Measurements from ENCODE around the gene BRSK2.

BRSK2 gene

GRCh38 chr11:1371836-1372465 lies 17.8 kb upstream of the BRSK2 start:
- DNase-seq (ENCODE audit: low read depth) = no peak
- H3K4me3 ChIP-seq (ENCODE audit: low read depth, low read length) = no peak overlapping the region
- TF ChIP-seq, protein P1, sequence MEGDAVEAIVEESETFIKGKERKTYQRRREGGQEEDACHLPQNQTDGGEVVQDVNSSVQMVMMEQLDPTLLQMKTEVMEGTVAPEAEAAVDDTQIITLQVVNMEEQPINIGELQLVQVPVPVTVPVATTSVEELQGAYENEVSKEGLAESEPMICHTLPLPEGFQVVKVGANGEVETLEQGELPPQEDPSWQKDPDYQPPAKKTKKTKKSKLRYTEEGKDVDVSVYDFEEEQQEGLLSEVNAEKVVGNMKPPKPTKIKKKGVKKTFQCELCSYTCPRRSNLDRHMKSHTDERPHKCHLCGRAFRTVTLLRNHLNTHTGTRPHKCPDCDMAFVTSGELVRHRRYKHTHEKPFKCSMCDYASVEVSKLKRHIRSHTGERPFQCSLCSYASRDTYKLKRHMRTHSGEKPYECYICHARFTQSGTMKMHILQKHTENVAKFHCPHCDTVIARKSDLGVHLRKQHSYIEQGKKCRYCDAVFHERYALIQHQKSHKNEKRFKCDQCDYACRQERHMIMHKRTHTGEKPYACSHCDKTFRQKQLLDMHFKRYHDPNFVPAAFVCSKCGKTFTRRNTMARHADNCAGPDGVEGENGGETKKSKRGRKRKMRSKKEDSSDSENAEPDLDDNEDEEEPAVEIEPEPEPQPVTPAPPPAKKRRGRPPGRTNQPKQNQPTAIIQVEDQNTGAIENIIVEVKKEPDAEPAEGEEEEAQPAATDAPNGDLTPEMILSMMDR (IDR thresholded peaks at IDR 0.05; ENCODE audit: low read depth, low read length, missing control alignments) = no peak

DNA sequence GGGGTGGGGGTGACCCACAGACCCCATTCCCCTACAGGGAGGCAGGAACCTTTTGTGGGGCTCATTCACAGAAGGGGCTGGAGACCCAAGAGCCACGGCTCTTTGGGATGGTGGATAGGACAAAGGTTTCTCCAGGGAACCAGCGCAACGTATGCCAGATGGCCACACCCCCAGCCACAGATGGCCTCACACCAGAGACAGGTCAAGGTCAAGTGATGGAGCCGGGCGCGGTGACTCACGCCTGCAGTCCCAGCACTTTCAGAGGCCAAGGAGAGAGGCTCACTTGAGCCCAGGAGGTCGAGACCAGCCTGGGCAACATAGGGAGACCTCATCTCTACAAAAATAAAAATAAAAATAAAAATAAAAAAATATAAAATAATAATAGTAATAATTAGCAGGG lies 17.1 kb upstream of the BRSK2 start:
- TF ChIP-seq, protein P1 (IDR thresholded peaks at IDR 0.05; ENCODE audit: low read depth, low read length, missing control alignments) = no peak
- DNase-seq (ENCODE audit: low read depth) = no peak
- no peak overlapping the region for H3K4me3 ChIP-seq (ENCODE audit: low read depth, low read length)

DNA sequence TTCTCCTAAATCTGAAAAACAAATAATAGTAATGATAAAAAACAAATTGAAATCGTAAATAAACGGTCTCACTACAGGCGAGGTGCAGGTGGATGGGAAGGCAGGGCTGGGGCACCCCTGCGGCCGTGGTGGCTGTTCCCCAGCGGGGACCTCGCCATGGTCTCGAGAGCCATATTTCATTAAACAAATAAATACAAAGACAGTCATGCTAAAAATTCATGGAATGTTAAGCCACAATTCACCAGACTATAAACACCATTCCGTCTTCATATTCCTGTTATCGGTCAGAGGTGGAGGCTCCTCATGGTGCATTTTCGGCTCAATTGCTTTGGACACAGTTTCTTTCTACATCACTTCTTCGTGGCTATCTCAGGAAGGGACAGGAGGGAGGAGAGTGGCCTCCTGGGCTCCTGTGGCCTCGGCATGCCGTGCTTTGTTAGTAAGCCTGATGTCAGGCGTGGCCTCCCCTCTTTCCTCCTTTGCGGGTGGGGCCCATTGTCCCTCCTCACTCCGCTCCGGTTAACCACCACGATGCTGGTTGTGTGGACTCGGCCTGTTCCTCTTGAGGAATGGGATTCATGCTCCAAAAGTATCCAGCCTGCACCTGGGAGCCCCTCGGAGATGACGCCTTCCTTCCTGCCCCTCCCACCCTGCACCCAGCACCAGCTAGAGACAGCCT lies 16.1 kb upstream of the BRSK2 start:
- TF ChIP-seq, protein P1 (IDR thresholded peaks at IDR 0.05; ENCODE audit: low read depth, low read length, missing control alignments) = no peak
- DNase-seq (ENCODE audit: low read depth) = no peak
- H3K4me3 ChIP-seq (ENCODE audit: low read depth, low read length) = no peak overlapping the region

- DNase-seq (ENCODE audit: low read depth) = no peak
- no peak overlapping the region for H3K4me3 ChIP-seq (ENCODE audit: low read depth, low read length)
- TF ChIP-seq, protein P1 (IDR thresholded peaks at IDR 0.05; ENCODE audit: low read depth, low read length, missing control alignments) = no peak
Observed at GRCh38 chr11:1375161-1375954, 14.4 kb upstream of the BRSK2 start.

GRCh38 chr11:1375955-1376258 lies 13.8 kb upstream of the BRSK2 start:
- H3K4me3 ChIP-seq (ENCODE audit: low read depth, low read length) = no peak overlapping the region
- TF ChIP-seq, protein P1 (IDR thresholded peaks at IDR 0.05; ENCODE audit: low read depth, low read length, missing control alignments) = no peak
- no peak for DNase-seq (ENCODE audit: low read depth)

- no peak for DNase-seq (ENCODE audit: low read depth)
- TF ChIP-seq, protein P1 (IDR thresholded peaks at IDR 0.05; ENCODE audit: low read depth, low read length, missing control alignments) = no peak
- no peak overlapping the region for H3K4me3 ChIP-seq (ENCODE audit: low read depth, low read length)
Observed at GRCh38 chr11:1377231-1377780, 12.4 kb upstream of the BRSK2 start.

All from GM12864 (cell line).